HG03342 (cell line): ENCODE measurements around the gene FSTL1.
A peak's percentile ranks its signal among the peaks of the same experiment; 100 is the strongest.

Source experiments
- ATAC-seq: cut with Tn5 transposase; IDR thresholded peaks from one replicate; pipeline ENCODE4 v1.9.1; 2021; ENCODE audit warnings: mild to moderate bottlenecking, moderate library complexity; ENCODE audit not compliant: unreplicated experiment

The FSTL1 gene

DNA sequence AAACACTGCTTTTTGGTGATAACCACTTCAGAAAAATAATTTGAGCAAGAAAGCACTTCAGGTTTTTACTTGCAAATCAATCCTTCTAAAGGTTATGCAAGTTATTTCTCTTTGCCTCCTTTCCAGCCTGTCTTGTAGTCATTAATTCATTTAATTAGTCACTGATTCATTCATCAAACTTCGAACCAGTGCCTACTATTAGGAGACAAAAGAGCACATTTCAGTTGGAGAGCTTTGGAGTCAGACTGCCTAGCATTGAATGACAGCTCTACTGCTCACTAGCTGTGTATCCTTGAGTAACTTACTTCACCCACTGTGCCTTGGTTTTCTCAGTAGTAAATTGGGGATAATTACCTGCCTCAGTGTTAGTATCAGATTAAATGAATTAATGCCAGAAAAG, 86.7 kb downstream of the FSTL1 start:
- no peak for ATAC-seq

DNA sequence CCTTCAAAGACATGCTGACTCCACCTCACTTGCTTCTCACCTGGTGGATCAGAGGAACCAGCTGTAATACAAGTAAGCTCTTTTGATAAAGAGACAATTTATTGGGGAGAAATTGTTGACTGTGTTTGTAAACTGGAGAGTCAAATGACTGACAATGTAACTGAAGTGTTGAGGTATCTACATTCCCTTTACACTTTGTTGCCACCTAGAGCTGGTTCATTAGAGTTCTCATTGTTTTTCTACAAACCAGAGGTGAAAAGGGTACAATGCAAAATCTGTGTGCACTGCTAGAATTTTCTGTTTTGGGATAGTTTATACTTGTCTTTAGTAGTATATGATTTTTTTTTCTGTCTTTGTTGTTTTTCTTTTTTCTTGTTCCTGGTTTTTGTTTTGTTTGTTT, 93.0 kb downstream of the FSTL1 start:
- ATAC-seq = no peak

GRCh38 chr3:120355486-120355885, 95.3 kb downstream of the FSTL1 start:
- no peak for ATAC-seq

DNA sequence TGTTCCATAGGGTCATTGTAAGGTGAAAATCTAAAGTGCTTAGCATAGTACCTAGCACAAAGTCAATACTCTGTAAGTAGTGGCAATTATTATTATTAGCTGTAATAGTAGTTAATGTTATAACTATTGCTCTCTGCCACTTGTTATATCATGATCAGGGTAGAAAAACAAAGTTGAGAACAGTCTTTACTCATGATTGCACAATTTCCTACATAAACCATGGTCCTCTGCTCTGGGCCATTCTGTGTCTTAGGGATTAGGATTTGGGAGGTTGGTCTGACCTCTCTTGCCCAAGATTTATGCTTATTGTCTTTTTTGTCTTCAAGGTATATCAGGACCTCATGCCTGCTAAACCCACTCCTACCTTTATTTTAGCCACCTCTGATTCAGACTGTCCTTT, 97.3 kb downstream of the FSTL1 start:
- no peak for ATAC-seq

- ATAC-seq = no peak
Measured at GRCh38 chr3:120352017-120352416, 98.8 kb downstream of the FSTL1 start.

GRCh38 chr3:120350401-120350941, 100.3 kb downstream of the FSTL1 start:
- no peak for ATAC-seq

DNA sequence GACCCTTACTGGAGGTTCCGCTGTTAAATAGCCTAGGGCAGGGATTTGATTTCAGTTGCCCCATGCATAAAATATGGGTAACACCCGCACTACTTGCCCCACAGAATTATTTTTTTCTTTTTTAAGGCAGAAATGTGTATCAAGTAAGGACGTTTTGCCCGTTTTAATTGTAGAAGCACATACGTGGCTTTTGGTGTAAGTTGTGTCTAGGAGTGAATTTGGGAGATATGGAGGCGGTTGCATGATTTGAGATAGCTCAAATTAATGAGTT, 101.0 kb downstream of the FSTL1 start:
- no peak for ATAC-seq

- ATAC-seq = peak; percentile 85
Measured at GRCh38 chr3:120348991-120349854, 101.6 kb downstream of the FSTL1 start, which contains the start of gene LRRC58. TSS of gene LRRC58 (minus strand) at chr3:120349354. CDS start at chr3:120349243, 111 bp downstream.

GRCh38 chr3:120348065-120348990, 102.5 kb downstream of the FSTL1 start:
- peak; percentile 53 for ATAC-seq

DNA sequence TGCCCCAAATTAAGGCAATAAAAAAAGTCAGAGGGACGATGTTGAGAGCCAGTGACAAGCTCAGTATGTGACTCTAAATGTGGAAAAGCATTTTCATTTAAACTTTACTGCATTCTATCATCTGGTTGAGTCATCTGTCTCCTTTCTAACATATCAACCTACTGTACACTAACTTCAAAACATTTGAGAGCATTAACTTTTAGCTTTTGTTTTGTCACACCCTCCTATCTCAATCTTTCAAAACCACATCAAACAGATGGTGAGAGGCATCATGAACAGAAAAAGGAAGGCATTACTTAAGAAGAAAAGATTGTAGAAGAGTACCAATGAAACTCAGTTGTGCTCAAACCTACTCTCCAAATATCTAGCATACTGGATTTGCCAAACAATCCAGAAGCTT, 106.4 kb downstream of the FSTL1 start:
- no peak for ATAC-seq
